A673 (cell line): Measurements from ENCODE around the gene COG2. TPM values are rescaled to one million over a fixed set of nuclear protein-coding genes. Genes with fewer than 3 reads are reported as not detected.

ENCODE experiments used
- BruUV-seq: library from RNA; stranded (reverse); fragments of 400-500 nt; replicated peaks from 2 replicates; lab custom pipeline; 2021; lab: Mats Ljungman, UMichigan
- CTCF ChIA-PET: fragments of 300-600 bp; sonication (Branson Sonifier 250); formaldehyde crosslinking; loops from one replicate; lab custom pipeline; 2022; ENCODE audit warnings: antibody characterized with exemption; lab: Charles Lee
- POLR2A ChIA-PET: fragments of 300-600 bp; sonication (Branson Sonifier 250); formaldehyde crosslinking; loops from one replicate; lab custom pipeline; 2022; ENCODE audit warnings: antibody characterized with exemption; ENCODE audit not compliant: low non-redundant PET; lab: Charles Lee
- DNase-seq: peaks from one replicate; pipeline ENCODE4 v3.0.0-alpha.2; 2015; ENCODE audit warnings: low spot score
- H3K27ac ChIP-seq: fragments of 200-600 bp; sonication (generic); 2 replicates; pipeline ENCODE4 v1.5.1; 2016; ENCODE audit warnings: mixed run types, low read depth, mild to moderate bottlenecking, mixed read lengths, antibody characterized with exemption, low read length; ENCODE audit not compliant: poor library complexity, severe bottlenecking
- H3K27me3 ChIP-seq: fragments of 200-600 bp; sonication (generic); replicated peaks from 2 replicates; pipeline ENCODE4 v1.6.1; 2017; ENCODE audit warnings: mixed run types, low read depth, mild to moderate bottlenecking, mixed read lengths, antibody characterized with exemption, low read length; ENCODE audit not compliant: insufficient read depth, poor library complexity
- H3K36me3 ChIP-seq: fragments of 200-600 bp; sonication (generic); 2 replicates; pipeline ENCODE4 v1.6.1; 2016; ENCODE audit warnings: mixed run types, mild to moderate bottlenecking, mixed read lengths, antibody characterized with exemption, low read length; ENCODE audit not compliant: insufficient read depth, poor library complexity, severe bottlenecking
- H3K4me1 ChIP-seq: fragments of 200-600 bp; sonication (generic); 2 replicates; pipeline ENCODE4 v1.6.1; 2017; ENCODE audit warnings: mixed run types, mild to moderate bottlenecking, mixed read lengths, antibody characterized with exemption, low read length; ENCODE audit not compliant: insufficient read depth, poor library complexity, severe bottlenecking
- H3K4me3 ChIP-seq: fragments of 200-600 bp; sonication (generic); 2 replicates; pipeline ENCODE4 v1.5.1; 2016; ENCODE audit warnings: low read depth, mixed run types, mild to moderate bottlenecking, mixed read lengths, low read length; ENCODE audit not compliant: poor library complexity, severe bottlenecking
- H3K9me3 ChIP-seq: fragments of 200-600 bp; sonication (generic); 2 replicates; pipeline ENCODE4 v1.6.1; 2016; ENCODE audit warnings: mixed run types, low read depth, mild to moderate bottlenecking, mixed read lengths, antibody characterized with exemption, low read length; ENCODE audit not compliant: poor library complexity, severe bottlenecking
- CTCF ChIP-seq: fragments of 300-800, 200-600 bp; sonication (generic); conservative IDR thresholded peaks from 2 replicates; pipeline ENCODE4 v1.5.1; 2017; ENCODE audit warnings: low read depth, mild to moderate bottlenecking, antibody characterized with exemption, low read length, moderate library complexity, mixed read lengths
- EZH2 ChIP-seq: fragments of 200-600 bp; sonication (generic); IDR thresholded peaks from 2 replicates; pipeline ENCODE4 v1.6.1; 2017; ENCODE audit warnings: borderline replicate concordance, low read depth, mild to moderate bottlenecking, mixed read lengths, antibody characterized with exemption, low read length; ENCODE audit not compliant: poor library complexity, severe bottlenecking
- intact Hi-C: fragments of 100-400 bp; cut with micrococcal nuclease; formaldehyde crosslinking; loops from one replicate; pipeline ENCODE4 v1.10.0; 2022; ENCODE audit not compliant: unreplicated experiment
- total RNA-seq: library from RNA; stranded (reverse); gene quantifications from 2 replicates; pipeline ENCODE4 v1.2.3, GENCODE V29; 2021

Gene COG2
- total RNA-seq, 1 experiment from 2014 or later = 20.3 TPM

GRCh38 chr1:230618537-230618936 is 23.7 kb upstream of the COG2 start:
- no peak overlapping the region for H3K4me3 ChIP-seq
- BruUV-seq = no TSS peak
- no peaks in the 10 kb centered on the region for H3K4me1 ChIP-seq
- intact Hi-C loops = no loop called here
- TF ChIP-seq EZH2 = no peak
- TF ChIP-seq CTCF = no peak
- no peaks in the 10 kb centered on the region for H3K36me3 ChIP-seq
- ChIA-PET CTCF (no interaction called here), POLR2A (no interaction called here)
- no peaks in the 10 kb centered on the region for H3K27me3 ChIP-seq
- H3K9me3 ChIP-seq = no peaks in the 10 kb centered on the region
- DNase-seq = no peak
- H3K27ac ChIP-seq = no peak overlapping the region

GRCh38 chr1:230620649-230621323 is 21.5 kb upstream of the COG2 start:
- no peaks in the 10 kb centered on the region for H3K9me3 ChIP-seq
- no peaks in the 10 kb centered on the region for H3K4me1 ChIP-seq
- ChIA-PET POLR2A (no interaction called here), CTCF (no interaction called here)
- intact Hi-C loops = no loop called here
- H3K27me3 ChIP-seq = no peaks in the 10 kb centered on the region
- no peak for TF ChIP-seq EZH2
- no peak for TF ChIP-seq CTCF
- no peaks in the 10 kb centered on the region for H3K36me3 ChIP-seq
- BruUV-seq = no TSS peak
- no peak overlapping the region for H3K4me3 ChIP-seq
- no peak overlapping the region for H3K27ac ChIP-seq
- no peak for DNase-seq

GRCh38 chr1:230621324-230622030 is 20.8 kb upstream of the COG2 start:
- Histone ChIP-seq H3K27ac (no peak overlapping the region), H3K36me3 (no peaks in the 10 kb centered on the region), H3K27me3 (no peaks in the 10 kb centered on the region), H3K9me3 (no peaks in the 10 kb centered on the region), H3K4me1 (no peaks in the 10 kb centered on the region), H3K4me3 (no peak overlapping the region)
- TF ChIP-seq CTCF (no peak), EZH2 (no peak)
- CTCF ChIA-PET = no interaction called here
- POLR2A ChIA-PET = interaction anchor here (0.5 kb wide), 1 partner anchor 997 kb away, joined by 3 read pairs; no protein-coding TSS in a partner anchor
- DNase-seq = no peak
- intact Hi-C loops = no loop called here
- no TSS peak for BruUV-seq
